Right lobe of liver (tissue), 6 donors: ENCODE measurements around the gene HCN3. TPM values are rescaled to one million over a fixed set of nuclear protein-coding genes. Genes with fewer than 3 reads are reported as not detected.

ENCODE experiments used
- ATAC-seq, 4 donors: fragments of 200-7000 bp; cut with Tn5 transposase; one replicate each; pipeline ENCODE4 v1.9.1; 2020; ENCODE audit warnings: mild to moderate bottlenecking in 4 of 4, moderate library complexity in 4 of 4
- DNase-seq, 3 donors: peaks; one replicate each; pipeline ENCODE4 v3.0.0-alpha.2; 2020
- H3K27ac ChIP-seq, 3 donors: fragments of 200-600 bp; one replicate each; pipeline ENCODE4 v1.8.0; 2022
- H3K27me3 ChIP-seq, 2 donors: fragments of 200-600 bp; one replicate each; pipeline ENCODE4 v1.8.0; 2022
- H3K36me3 ChIP-seq, 4 donors: fragments of 200-600 bp; sonication (generic) in 1 of 4; one replicate each; pipeline versions ENCODE4 v1.5.1 to v1.8.0; 2017 to 2022; ENCODE audit warnings: control low read depth in 1 of 4
- H3K4me1 ChIP-seq, 4 donors: fragments of 200-600 bp; sonication (generic) in 1 of 4; one replicate each; pipeline versions ENCODE4 v1.5.1 to v1.8.0; 2017 to 2022; ENCODE audit warnings: control low read depth in 1 of 4
- H3K4me3 ChIP-seq, 3 donors: fragments of 200-600 bp; one replicate each; pipeline ENCODE4 v1.8.0; 2022
- H3K9me3 ChIP-seq, 4 donors: fragments of 200-600 bp; sonication (generic) in 1 of 4; one replicate each; pipeline versions ENCODE4 v1.5.1 to v1.8.0; 2017 to 2022; ENCODE audit warnings: control low read depth in 1 of 4
- POLR2A ChIP-seq: fragments of 450-650 bp; IDR thresholded peaks from one replicate; pipeline ENCODE4 v1.6.1; 2017; ENCODE audit warnings: antibody characterized with exemption, mild to moderate bottlenecking
- WGBS: methylation state at CpG from one replicate; pipeline ENCODE4 v1.1.6; 2018; ENCODE audit warnings: low coverage, low lambda C conversion rate; ENCODE audit not compliant: insufficient coverage; ENCODE audit errors: missing lambda C conversion rate; 5-methylcytosine and 5-hydroxymethylcytosine counted together
- intact Hi-C, 2 donors: fragments of 100-400 bp; cut with DNase I; formaldehyde crosslinking; loops; one replicate each; pipeline versions ENCODE4 v1.11.2 to v1.14.1; 2022
- total RNA-seq, 6 experiments: library from RNA; depleted of rRNA in 2 of 6; stranded (reverse); fragments of >200 nt in 2 of 6; fragmentation: NEBNext Ultra II Directional in 3 of 6; extraction: Animal tissue kit (Norgen Biotek cat#: 25700) in 3 of 6; gene quantifications; one replicate each; pipeline versions ENCODE4 v1.1.0 to v1.2.4, GENCODE V29; 2016 to 2023
- TF ChIP-seq, protein P1 (sequence below), 4 donors: fragments of 200-600 bp in 3 of 4; fragments of 450-650 bp in 1 of 4; IDR thresholded peaks; one replicate each; pipeline versions ENCODE4 v1.5.1 to v1.8.0; 2016 to 2022; ENCODE audit warnings: antibody characterized with exemption in 4 of 4, mild to moderate bottlenecking in 2 of 4
- donor health status: DM: no; HTN: yes; CAD: no.
- donor health status: DM: no; HTN: no; CAD: no.
- donor health status: DM: no; HTN: no; CAD: no.
- donor health status: DM: no; HTN: yes; CAD: no.
- donor health status: DM: no; HTN: yes; CAD: no.

The HCN3 gene
- total RNA-seq, 6 experiments from 2014 or later, result 0.56 to 1.6 (median 1.2) TPM

DNA sequence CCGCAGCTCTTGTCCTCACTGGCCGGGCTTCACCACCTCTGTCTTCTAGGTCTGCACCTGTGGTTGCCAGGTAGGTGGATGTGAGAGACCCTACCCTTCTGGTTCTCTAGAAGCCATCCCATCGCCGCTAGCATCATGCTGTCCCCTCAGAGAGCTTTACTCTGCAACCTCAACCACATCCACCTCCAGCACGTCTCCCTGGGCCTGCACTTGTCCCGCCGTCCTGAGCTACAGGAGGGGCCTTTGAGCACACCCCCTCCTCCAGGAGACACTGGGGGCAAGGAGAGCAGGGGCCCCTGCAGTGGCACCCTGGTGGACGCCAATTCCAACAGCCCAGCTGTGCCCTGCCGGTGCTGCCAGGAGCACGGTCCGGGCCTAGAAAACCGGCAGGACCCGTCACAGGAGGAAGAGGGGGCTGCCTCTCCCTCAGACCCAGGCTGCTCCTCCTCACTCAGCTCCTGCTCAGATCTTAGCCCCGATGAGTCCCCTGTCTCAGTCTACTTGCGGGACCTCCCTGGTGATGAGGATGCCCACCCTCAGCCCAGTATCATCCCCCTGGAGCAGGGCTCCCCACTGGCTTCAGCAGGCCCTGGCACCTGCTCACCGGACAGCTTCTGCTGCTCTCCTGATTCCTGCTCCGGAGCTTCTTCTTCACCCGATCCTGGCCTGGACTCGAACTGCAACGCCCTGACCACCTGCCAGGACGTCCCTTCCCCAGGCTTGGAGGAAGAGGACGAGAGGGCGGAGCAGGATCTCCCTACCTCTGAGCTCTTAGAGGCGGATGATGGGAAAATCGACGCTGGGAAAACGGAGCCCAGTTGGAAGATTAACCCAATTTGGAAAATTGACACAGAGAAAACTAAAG, 44.6 kb downstream of the HCN3 start:
- peak overlapping the region in 2 of 3 donors; percentile 84 to 94 for H3K27ac ChIP-seq
- H3K9me3 ChIP-seq, result no peaks in the 10 kb centered on the region
- no peak for DNase-seq
- H3K36me3 ChIP-seq, result peaks cover 0 to 21% (median 0%) of the 10 kb centered on the region in 4 donors
- peak overlapping the region in 2 of 3 donors; percentile 73 to 93 for H3K4me3 ChIP-seq
- 42% methylated on average over 17 of the region's 27 CpGs for whole genome bisulfite sequencing
- no peak for ATAC-seq
- H3K27me3 ChIP-seq, result no peaks in the 10 kb centered on the region
- H3K4me1 ChIP-seq, result peaks cover 0 to 16% (median 1%) of the 10 kb centered on the region in 4 donors
- intact Hi-C loops, result loop anchor here (5.0 kb wide), 1 partner anchor 45 kb away; the partner anchor contains the start of gene HCN3 (in 2 of the 2)
- no peak for TF ChIP-seq POLR2A
- TF ChIP-seq, protein P1, sequence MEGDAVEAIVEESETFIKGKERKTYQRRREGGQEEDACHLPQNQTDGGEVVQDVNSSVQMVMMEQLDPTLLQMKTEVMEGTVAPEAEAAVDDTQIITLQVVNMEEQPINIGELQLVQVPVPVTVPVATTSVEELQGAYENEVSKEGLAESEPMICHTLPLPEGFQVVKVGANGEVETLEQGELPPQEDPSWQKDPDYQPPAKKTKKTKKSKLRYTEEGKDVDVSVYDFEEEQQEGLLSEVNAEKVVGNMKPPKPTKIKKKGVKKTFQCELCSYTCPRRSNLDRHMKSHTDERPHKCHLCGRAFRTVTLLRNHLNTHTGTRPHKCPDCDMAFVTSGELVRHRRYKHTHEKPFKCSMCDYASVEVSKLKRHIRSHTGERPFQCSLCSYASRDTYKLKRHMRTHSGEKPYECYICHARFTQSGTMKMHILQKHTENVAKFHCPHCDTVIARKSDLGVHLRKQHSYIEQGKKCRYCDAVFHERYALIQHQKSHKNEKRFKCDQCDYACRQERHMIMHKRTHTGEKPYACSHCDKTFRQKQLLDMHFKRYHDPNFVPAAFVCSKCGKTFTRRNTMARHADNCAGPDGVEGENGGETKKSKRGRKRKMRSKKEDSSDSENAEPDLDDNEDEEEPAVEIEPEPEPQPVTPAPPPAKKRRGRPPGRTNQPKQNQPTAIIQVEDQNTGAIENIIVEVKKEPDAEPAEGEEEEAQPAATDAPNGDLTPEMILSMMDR (IDR thresholded peaks at IDR 0.05), result no peak

DNA sequence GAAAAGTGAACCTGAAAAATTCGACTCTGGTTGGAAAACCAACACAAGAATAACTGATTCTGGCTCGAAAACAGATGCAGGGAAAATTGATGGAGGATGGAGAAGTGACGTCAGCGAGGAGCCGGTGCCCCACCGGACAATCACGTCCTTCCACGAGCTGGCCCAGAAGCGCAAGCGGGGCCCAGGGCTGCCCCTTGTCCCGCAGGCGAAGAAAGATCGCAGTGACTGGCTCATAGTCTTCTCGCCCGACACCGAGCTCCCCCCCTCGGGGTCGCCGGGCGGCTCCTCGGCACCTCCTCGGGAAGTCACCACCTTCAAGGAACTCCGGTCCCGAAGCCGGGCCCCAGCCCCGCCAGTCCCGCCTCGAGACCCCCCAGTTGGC, 45.3 kb downstream of the HCN3 start:
- DNase-seq (peak in 2 of 3 donors; percentile 45 to 62), ATAC-seq (no peak)
- peaks cover 0 to 14% (median 1%) of the 10 kb centered on the region in 4 donors for H3K4me1 ChIP-seq
- H3K36me3 ChIP-seq, result peaks cover 0 to 20% (median 0%) of the 10 kb centered on the region in 4 donors
- peak overlapping the region; percentile 79 to 94 (median 84) for H3K27ac ChIP-seq
- no peaks in the 10 kb centered on the region for H3K9me3 ChIP-seq
- no peaks in the 10 kb centered on the region for H3K27me3 ChIP-seq
- 2% methylated on average over 8 of the region's 28 CpGs for WGBS
- intact Hi-C loops, result loop anchor here (5.0 kb wide), 1 partner anchor 45 kb away; the partner anchor contains the start of gene HCN3 (in 2 of the 2)
- H3K4me3 ChIP-seq, result peak overlapping the region; percentile 73 to 93 (median 87)
- TF ChIP-seq, protein P1 (IDR thresholded peaks at IDR 0.05), result no peak
- no peak for TF ChIP-seq POLR2A

DNA sequence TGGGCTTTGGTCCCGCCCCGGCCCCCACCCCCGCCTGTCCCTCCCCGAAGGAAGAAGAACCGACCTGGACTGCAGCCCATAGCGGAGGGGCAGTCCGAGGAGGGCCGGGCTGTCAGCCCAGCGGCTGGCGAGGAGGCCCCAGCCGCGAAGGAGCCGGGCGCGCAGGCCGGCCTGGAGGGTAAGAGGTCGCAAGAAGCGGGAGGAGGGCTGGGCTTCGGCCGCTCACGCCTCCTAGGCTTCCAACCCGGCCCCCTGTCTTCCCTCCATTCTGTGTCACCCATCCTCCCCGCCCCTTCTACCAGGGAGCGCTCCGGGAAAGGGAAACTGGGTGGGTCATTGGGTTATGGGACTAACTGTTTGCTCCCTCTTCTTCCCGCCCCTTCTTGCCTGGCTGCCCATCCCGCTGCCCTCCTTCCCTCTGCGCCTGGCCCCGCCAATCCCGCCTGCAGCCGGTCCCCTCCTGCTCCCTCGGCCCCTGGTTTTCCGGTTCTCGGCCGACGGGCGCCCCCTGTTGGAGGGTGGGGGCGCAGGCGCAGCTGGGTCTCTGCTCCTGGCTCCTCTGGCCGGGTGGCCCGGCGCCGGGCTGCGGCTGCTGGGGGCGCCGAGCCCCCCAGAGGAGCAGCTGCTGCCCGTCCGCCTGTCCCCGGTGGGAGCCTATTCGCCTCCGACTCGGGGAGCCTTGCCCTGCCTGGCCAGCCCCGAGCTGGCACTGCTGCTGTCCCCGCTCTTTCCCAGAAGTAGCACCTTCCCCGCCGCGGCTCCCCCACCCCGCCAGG, 45.9 kb downstream of the HCN3 start:
- no peaks in the 10 kb centered on the region for H3K9me3 ChIP-seq
- H3K4me3 ChIP-seq, result peak overlapping the region; percentile 73 to 93 (median 87)
- H3K27ac ChIP-seq, result peak overlapping the region; percentile 79 to 94 (median 84)
- peaks cover 0 to 14% (median 0%) of the 10 kb centered on the region in 4 donors for H3K36me3 ChIP-seq
- peaks cover 0 to 14% (median 1%) of the 10 kb centered on the region in 4 donors for H3K4me1 ChIP-seq
- intact Hi-C loops, result loop anchor here (5.0 kb wide), 1 partner anchor 46 kb away; the partner anchor contains the start of gene HCN3 (in 2 of the 2)
- H3K27me3 ChIP-seq, result no peaks in the 10 kb centered on the region
- TF ChIP-seq, protein P1 (IDR thresholded peaks at IDR 0.05), result peak; percentile 95 to 99 (median 98)
- TF ChIP-seq POLR2A, result no peak
- DNase-seq (peak; percentile 88 to 90 (median 90)), ATAC-seq (peak; percentile 57 to 68 (median 61))
- WGBS, result 0% methylated on average over 13 of the region's 58 CpGs

DNA sequence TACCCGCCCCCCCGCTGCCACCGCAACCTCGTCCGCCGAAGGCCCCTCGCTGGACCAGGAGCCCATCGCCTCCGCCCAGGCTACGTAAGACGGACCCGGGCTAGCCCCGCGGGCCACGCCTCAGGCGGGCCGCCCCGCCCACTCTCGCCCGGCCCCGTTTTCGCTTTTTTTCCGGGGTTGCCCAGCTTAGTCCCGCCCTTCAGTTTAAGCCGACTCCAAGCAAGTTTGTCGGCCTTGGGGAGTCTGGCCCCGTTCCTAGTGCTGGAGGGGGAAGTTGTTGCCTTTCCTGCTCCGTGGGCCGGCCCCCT, 46.4 kb downstream of the HCN3 start:
- peak; percentile 90 to 93 (median 92) for DNase-seq
- H3K4me3 ChIP-seq, result peak overlapping the region; percentile 73 to 93 (median 87)
- WGBS, result 0% methylated on average over 7 of the region's 29 CpGs

More for the DNA sequence above, 46.4 kb downstream of the HCN3 start:
- Histone ChIP-seq H3K4me1 (peaks cover 0 to 14% (median 1%) of the 10 kb centered on the region in 4 donors), H3K9me3 (no peaks in the 10 kb centered on the region), H3K36me3 (peaks cover 0 to 10% (median 0%) of the 10 kb centered on the region in 4 donors), H3K27ac (peak overlapping the region; percentile 79 to 94 (median 84)), H3K27me3 (no peaks in the 10 kb centered on the region)
- intact Hi-C loops, result loop anchor here (5.0 kb wide), 1 partner anchor 46 kb away; the partner anchor contains the start of gene HCN3 (in 2 of the 2)
- ATAC-seq, result peak; percentile 67 to 78 (median 72)
- TF ChIP-seq, protein P1 (IDR thresholded peaks at IDR 0.05), result no peak
- no peak for TF ChIP-seq POLR2A
